ENCODE measurements around the gene CALR3.

GRCh38 chr19:16442386-16443276, 53.3 kb downstream of the CALR3 start:
- TF ChIP-seq TEAD4 (IDR thresholded peaks at IDR 0.05) (peak; percentile 25; the same call in 1 of the 2 replicates), EP300 (IDR thresholded peaks at IDR 0.05; ENCODE audit: borderline replicate concordance) (peak; percentile 82), REST (IDR thresholded peaks at IDR 0.05; ENCODE audit: low read depth) (peak; percentile 46), MAX (IDR thresholded peaks at IDR 0.05) (no peak; the same call in 1 of the 2 replicates), EGR1 (IDR thresholded peaks at IDR 0.05) (no peak), FOXM1 (IDR thresholded peaks at IDR 0.05; ENCODE audit: borderline replicate concordance, low read depth) (peak; percentile 33; the same call in 1 of the 2 replicates), TCF12 (IDR thresholded peaks at IDR 0.05; ENCODE audit: low read depth) (peak; percentile 93), USF1 (IDR thresholded peaks at IDR 0.05) (no peak), TAF1 (IDR thresholded peaks at IDR 0.05; ENCODE audit: low read depth) (no peak), RAD21 (IDR thresholded peaks at IDR 0.05; ENCODE audit: low read depth) (no peak; the same call in 1 of the 2 replicates), YY1 (IDR thresholded peaks at IDR 0.05; ENCODE audit: low read depth) (no peak), NFIC (IDR thresholded peaks at IDR 0.05) (peak; percentile 97), CEBPB (IDR thresholded peaks at IDR 0.05) (peak; percentile 47; the same call in 1 of the 2 replicates)
